KBM-7 (cell line): Measurements from ENCODE around the gene C2orf68.
"Not testable (repeated sequence)": the region's sequence is repeated elsewhere in the genome, so short reads cannot be mapped to it uniquely, and the experiment has no call there.

Source experiments
- DNase-seq: peaks from one replicate; pipeline ENCODE4 v3.0.0-alpha.2; 2015
- in situ Hi-C: fragments of 300-500 bp; cut with MboI; formaldehyde crosslinking; loops from 2 replicates; pipeline ENCODE4 v1.14.3; 2020; ENCODE audit warnings: low sequenced_read_pairs, low pct_unique_long_range_greater_than_20kb, mixed read lengths

The C2orf68 gene

DNA sequence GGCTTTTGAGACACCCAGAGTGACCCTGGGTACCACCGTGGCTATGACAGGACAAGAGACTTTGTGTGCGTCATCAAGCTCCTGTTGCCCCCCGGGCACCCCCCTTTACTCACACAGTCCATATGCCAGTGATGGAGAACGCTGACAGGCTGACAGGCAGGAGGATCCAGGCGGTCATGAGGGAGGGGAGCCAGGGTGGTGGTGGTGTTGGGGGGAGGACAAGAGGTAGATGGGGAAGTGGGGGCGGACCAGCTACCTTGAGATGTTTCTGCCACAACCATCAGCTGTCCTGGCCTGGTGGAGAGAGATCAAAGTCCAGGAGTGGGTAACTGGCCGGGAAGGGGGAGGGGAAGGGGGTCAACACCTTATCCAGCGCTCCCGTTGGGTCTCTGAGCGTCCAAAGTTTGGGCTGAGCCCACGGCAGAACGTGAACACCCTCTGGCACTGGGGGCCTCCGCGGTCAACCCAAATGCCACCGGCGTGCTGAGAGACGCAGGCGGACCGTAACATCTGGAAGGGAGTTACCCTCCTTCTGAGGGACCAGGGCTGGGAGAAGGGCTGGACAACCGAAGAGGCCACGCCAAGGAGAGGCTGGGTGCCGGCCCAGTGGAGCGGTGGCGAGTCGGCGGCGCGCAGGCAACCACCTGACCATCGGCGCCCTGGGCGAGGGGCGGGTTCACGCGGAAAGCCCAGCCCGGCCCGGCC, 9.9 kb downstream of the C2orf68 start:
- in situ Hi-C loops, result no loop called here
- no peak for DNase-seq

DNA sequence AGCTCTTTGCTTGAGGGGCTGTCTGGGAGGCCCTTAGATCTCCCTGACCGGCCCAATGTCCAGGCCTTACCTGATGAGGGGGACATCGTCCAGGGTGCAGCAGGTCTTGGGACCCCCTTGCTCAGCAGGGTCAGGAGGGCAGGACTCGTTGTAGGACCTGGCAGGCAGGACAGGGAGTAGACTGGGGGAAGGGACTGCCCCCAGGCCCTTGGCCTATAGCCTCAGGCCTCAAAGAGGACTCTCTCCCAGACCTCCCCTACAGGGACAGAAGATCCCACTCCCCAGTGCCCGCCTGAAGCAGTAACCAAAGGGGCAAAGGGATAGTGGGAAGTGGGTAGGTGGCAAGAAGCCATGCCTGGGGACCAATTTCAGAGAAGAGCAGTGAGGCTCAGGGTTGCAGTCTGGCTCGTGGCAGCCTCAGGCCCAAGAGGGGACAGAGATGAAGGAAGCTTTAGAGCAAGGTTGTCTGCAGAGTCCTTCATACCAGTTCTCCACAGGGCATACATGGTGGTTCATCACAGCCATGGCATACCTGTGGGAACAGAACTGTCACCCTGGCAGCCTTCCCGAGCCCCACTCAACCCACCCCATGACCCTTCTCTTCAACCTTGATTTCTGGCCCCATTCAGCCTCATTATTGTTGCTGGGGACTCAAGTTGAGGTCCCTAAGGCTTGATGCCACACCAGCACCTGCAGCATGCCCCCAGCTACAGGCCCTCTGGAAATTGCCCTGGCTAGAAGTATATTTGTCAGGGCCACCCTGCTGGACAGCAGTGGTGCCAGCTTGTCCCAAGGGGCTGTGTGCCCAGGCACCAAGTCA, 10.7 kb downstream of the C2orf68 start:
- in situ Hi-C loops, result no loop called here
- no peak for DNase-seq

DNA sequence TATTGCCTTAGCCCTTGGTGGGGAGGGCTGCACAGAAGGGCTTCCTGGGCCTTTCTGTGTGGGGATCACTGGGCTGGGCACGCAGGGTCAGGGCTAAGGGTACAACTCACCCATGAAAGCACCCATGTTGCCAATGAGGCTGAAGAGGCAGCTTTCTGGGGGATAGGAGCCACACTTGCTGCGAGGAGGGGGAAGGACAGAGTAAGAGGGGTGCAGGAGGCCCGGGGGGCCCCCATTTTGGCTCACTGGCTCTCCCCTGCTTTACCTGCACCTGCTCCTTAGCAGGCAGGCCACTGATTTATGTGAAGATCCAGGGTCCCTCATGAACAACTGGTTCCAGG, 11.7 kb downstream of the C2orf68 start:
- DNase-seq, result no peak
- in situ Hi-C loops, result no loop called here

DNA sequence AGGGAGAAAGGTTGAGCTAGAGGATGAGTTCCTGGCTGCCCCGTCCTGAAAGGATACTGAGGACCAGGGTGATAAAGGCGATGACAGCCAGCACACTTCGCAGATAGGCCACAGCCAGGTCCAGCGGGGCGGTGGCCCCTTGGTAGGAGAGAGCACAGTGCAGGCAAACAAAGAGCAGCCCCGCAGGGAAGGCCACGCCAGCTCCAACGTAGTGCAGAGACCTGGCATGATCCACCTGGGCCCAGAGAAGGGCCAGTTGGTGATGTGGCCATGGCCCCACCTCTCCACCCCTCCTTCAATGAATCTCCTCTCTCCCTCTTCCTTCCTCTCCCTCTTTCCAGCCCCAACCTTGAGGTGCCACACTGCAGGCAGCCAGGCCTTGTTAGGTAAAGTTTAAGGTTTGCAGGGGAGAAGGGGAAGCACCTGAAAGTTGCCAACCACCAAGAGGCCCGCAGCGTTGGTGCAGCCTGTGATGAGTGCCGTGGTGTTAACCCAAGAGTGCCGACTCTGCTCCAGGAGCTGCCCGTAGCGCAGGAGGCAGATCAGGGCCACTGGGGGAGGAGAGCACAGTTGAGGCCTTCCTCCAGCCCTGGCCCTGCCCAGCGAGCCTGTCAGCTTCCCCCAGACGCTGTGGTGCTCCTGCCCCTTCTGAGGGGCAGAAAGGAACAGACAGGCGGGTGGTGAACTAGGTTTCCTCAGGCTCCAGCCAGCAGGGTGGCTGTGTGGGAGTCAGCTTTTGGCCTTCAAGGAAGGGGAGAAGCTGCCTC, 12.2 kb downstream of the C2orf68 start:
- no peak for DNase-seq
- in situ Hi-C loops, result no loop called here

DNA sequence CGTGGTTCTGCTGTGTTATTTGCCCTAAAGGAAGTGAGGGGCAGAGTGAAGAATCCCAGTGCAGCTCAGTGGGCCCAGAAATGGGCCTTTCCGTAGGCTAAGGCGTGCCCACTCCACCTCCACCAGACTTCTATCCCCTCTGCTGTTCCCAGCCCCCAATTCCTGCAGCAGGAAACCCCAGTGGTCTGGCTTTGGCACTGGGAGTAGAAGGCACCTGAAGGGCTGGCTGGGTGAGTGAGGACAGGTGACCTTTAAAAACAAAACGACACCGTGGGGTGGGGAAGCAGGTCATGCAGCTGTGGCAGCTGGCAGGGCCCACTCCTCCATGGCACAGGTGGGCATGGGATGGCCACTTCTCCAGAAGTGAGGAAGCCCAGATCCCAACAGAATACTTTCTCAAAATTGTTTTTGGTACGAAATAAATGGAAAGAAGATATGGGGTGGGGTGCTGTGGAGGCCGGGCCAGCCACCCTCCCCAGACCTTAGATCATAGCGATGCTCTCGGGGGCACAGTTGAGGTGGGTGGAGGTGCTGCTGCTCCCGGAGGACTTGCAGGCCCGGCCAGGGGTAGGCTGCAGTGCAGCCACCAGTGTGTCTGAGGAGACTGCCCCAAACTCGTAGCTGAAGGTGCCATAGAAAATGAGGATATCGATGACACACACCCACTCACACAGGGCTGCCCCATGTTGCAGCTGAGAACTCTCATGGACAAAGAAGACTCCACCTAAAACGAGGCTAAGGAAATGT, 13.1 kb downstream of the C2orf68 start:
- in situ Hi-C loops, result no loop called here

DNA sequence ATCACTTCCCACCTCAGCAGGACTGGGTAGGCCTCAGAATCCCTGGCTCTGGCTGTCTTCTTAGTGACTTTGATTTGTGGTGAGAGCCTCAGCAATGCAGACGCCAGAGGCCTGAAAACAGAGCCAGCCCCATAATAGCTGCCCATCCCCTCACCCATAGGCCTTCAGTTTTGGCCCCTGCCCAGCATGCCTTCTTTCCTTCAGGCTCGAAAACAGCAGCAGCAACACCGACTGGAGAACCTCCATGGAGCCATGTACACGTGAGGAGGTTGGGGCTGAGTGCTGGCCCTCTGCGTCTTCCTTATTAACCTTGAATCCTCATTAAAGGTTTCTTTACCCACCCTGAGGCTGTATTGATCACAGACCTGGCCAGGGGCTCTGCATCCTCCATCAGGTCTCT, 14.6 kb downstream of the C2orf68 start:
- in situ Hi-C loops, result no loop called here

More for the DNA sequence above, 13.1 kb downstream of the C2orf68 start:
- DNase-seq, result no peak

DNA sequence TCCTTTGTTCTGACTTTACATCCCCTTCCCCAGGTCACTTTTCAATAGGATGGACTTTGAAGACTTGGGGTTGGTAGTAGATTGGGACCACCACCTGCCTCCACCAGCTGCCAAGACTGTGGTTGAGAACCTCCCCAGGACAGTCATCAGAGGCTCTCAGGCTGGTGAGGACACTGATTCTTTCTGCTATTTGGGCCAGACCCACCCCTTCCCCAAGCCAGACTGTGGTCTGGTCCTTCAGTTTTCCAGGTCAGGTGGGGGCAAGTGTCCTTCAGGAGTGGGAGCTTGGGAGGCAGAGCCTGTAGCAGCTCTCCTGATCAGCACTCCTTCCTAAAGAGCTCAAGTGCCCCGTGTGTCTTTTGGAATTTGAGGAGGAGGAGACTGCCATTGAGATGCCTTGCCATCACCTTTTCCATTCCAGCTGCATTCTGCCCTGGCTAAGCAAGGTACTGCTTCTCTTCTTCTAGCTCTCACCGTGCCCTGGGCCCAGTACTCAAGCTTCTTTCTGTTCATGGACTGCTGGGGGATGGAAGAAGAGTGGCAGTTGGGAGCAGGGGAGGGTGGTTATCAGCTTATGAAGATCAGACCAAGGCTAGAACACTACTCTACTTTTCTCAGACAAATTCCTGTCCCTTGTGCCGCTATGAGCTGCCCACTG, 15.3 kb downstream of the C2orf68 start:
- in situ Hi-C loops, result no loop called here
- DNase-seq, result no peak

More for the DNA sequence above, 14.6 kb downstream of the C2orf68 start:
- DNase-seq, result no peak

DNA sequence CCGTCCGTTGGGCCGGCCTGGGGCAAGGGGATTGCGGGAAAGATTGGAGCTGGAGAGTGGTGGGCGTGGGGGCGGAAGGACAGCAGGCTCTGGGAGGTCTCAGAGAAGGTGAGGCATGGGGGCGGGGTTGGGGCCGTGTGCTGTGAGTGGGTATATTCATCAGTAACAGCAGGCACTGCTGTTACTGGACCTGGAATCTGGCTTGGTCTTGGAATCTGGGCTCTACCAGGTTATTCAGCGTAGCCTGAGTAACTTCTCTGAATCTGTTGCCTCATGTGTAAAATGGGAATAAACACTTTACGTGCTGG, 15.9 kb downstream of the C2orf68 start:
- in situ Hi-C loops, result no loop called here
- DNase-seq, result no peak

DNA sequence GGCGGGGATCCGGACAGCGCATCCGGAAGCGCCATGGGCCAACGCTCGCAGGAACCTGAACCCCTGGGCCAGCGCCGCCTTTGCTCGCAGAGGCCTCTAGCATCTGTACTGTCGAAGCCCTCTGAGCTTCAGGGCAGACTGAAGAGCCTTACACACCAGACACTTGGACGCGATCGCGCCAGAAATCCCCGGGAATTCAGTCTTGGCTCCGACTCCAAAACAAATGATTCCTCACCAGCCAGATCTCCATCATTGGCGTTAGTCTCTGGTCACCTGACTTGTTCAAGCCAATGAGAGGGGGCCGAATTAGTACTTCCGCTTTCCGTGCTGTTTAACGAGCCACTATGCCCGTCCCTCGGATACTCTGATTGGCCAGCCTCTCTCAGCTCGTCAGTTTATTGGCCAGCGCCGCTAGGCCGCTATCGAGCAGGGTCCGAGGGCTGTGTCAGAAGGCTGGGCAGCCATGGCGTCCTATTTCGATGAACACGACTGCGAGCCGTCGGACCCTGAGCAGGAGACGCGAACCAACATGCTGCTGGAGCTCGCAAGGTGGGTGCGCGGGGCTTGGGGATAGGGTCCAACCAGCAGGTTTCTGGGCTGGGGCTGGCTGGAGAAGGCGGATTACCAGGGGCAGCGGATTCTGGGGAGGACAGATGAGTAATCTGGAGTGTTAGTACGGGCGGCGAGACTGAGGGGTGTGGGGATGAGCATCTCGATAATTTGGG, 16.4 kb downstream of the C2orf68 start, which contains the start of gene RNF181:
Gene RNF181 (plus strand): TSS at position 445 of the 725 bp plus-strand sequence. CDS start 19 bp downstream, at position 464.
- in situ Hi-C loops, result no loop called here
- peak; percentile 96 for DNase-seq

DNA sequence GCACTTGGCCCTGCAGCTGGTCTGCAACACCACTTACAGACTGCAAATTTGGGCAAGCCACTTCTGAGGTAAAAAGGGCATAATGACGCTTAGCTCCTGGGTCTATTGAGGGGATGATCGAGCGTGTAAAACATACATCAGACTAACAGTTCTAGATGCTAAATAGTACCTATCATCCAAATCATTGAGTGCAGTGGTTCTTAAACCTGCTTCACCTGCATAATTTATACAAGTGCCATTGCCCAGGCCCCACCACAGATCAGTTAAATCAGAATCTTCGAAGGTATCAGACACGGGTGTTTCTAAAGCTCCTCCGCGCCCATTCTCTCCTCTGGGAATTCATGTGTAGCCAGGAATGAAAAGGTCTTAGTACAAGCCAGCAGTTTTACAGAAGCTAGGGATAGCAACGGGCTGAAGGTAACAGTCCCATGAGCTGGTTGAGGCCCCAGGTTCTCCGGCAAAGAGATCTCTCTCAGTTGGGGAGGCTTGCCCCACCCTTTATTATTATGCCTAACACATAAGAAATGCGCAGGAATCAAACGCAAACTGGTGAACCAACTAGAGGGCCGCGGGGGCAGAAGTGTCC, 17.1 kb downstream of the C2orf68 start:
- in situ Hi-C loops, result no loop called here
- DNase-seq, result no peak

DNA sequence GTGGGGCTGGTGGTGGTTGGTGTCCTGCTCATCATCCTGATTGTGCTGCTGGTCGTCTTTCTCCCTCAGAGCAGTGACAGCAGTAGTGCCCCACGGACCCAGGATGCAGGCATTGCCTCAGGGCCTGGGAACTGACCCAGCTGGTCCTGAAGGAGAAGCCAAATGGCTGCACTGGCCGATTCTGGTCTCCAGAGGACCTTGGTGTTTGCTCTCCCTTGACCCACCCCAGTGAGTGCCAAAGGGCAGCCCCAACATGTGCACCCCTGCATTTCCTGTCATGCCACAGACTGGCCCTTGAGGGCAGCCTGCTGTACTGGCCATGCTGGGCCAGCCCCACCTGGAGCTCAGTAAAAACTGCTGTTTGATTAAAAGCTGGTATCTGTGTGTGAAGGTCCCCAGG, 18.8 kb downstream of the C2orf68 start:
- in situ Hi-C loops, result no loop called here

DNA sequence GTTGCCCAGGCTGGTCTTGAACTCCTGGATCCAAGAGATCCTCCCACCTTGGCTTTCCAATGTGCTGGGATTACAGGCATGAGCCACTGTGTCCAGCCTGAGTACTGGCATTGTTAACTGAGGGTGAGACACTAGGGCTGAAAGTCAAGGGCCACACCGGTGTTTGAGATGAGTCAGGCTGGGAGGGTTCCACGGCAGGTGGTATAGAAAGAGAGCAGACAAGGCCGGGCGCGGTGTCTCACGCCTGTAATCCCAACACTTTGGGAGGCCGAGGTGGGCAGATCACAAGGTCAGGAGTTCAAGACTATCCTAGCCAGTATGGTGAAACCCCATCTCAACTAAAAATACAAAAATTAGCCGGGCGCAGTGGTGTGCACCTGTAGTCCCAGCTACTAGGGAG, 19.6 kb downstream of the C2orf68 start:
- DNase-seq, in situ Hi-C loops: not testable (repeated sequence)

More for the DNA sequence above, 18.8 kb downstream of the C2orf68 start:
- DNase-seq, result no peak

DNA sequence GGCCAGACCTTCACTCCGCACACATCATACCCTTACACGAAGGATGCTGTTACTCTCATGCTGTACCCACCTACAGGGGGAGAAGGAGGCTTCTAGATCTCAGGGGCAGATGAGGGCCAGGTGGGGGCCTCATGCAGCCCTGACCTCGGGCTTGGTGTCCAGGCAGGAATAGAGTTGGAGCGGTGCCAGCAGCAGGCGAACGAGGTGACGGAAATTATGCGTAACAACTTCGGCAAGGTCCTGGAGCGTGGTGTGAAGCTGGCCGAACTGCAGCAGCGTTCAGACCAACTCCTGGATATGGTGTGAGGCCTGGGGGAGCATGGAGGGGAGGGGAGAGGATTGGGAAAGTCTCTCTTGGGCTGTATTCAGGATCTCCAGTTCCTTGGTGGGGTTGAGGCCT, 20.3 kb downstream of the C2orf68 start:
- no peak for DNase-seq
- in situ Hi-C loops, result no loop called here

DNA sequence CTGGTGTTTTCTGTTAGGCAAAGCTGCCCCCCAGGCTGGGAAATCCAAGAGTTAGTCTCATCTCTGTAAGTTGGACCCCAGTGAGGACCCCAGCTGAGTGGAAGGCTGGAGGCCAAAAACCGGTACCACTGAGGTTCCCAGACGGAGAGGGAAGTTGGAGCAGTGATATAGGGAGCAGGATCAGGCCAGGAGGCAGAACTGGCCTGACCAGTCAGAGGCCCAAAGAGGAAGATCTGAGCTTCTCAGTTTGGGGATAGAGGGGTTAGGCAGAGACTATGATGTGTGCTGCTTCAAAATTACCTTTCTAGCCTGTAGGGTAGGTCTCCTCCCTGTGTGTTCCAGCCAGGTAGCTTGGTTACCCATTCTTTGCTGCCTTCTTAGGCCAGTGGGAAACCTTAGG, 20.9 kb downstream of the C2orf68 start:
- no peak for DNase-seq
- in situ Hi-C loops, result no loop called here

DNA sequence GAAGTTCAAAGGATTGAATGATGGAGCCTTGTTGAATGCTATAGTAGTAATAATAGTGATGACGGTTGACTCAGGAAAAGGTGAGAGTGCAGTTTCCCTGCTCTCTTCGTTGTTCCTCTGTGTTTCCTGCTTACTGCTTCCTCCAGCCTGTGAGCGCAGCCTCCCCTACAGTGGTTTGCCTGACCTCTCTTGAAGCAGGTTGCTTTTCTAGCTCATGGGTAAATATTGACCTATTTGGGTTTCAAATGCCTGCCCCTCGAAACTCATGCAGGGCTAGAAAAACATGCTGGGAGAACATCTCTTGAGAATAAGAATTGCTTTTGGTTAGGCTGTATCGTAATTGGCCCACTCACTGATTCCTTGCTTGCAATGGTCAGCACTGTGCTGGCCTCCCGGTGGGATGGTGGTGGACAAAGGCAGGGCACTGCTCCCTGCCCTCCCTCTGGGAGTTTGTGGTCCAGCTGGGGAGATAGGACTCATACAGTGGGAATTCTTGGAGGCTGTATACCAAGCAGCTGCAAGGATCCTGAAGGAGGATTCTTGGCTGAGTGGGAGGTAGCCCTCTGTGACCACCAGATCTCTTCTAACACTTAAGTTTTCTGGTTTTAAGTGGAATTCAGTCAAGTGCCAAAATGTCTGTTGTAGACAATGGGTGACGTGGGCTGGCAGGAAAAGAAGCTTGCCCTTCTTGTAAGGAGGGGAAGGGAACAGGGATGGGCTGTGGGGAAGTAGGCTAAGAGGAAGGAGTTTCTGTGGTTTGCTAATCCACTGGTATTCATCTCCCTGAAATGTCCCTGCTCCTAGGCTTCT, 21.7 kb downstream of the C2orf68 start:
- peak; percentile 79 for DNase-seq
- in situ Hi-C loops, result no loop called here

DNA sequence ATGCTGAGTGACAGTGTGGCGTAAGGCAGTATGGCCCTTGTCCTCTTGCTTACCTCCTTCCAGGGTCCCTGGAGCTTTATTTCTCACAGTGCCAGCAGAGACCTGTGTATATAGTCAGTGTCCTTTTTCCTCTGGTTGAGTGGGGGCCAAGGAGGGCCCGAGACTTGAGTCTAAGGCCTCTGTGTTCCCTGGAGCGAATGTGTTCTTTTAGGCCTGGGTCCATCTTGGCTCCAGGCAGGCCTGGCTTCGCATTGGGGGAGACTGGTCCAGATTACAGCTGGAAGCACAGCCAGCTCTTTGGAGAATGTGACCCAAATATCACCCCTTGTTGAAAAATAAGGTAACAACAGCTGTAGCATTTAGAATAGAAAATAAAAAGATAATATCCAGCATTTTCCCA, 22.7 kb downstream of the C2orf68 start:
- in situ Hi-C loops, result no loop called here
- no peak for DNase-seq

DNA sequence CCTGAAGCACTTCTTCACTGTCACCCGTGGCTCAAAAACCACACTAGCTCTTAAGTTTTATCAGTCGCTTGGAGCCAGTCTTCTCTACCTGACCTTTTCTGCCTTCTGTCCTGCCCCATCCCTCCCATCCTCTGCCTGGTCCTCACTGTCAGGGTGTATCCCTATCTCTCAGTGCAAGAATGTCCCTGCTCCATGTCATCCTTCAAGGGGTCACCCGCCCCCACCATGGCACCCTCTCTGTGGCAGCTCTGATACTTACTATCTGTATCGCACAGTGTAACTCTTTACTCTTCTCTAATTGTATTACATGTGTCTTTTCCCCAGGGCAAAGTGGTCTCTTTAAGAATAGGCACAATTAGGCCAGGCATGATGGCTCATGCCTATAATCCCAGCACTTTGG, 23.2 kb downstream of the C2orf68 start:
- DNase-seq, result no peak
- in situ Hi-C loops, result no loop called here
